IMR-90 (cell line): ENCODE measurements around the gene POLR3F. TPM values are rescaled to one million over a fixed set of nuclear protein-coding genes. Genes with fewer than 3 reads are reported as not detected.

ENCODE experiments used
- ATAC-seq: fragments of 200-7000 bp; cut with Tn5 transposase; 2 replicates; pipeline ENCODE4 v1.9.1; 2020; ENCODE audit warnings: low read depth, mild to moderate bottlenecking, moderate library complexity
- BruUV-seq: library from RNA; stranded (reverse); fragments of 400-500 nt; replicated peaks from 2 replicates; lab custom pipeline; 2021; lab: Mats Ljungman, UMichigan
- CTCF ChIA-PET: fragments of 300-600 bp; formaldehyde crosslinking; extraction: SDS; loops from one replicate; lab custom pipeline; 2021; ENCODE audit warnings: antibody characterized with exemption; lab: Yijun Ruan, JAX
- POLR2A ChIA-PET: fragments of 300-600 bp; sonication (Branson Sonifier 250); formaldehyde crosslinking; loops from one replicate; lab custom pipeline; 2022; ENCODE audit warnings: antibody characterized with exemption; ENCODE audit not compliant: unreplicated experiment; lab: Charles Lee
- DNase-seq: peaks from one replicate; pipeline ENCODE4 v3.0.0; 2013
- H2AFZ ChIP-seq: replicated peaks from 2 replicates; pipeline ENCODE3; 2013; ENCODE audit warnings: low read length, mild to moderate bottlenecking; ENCODE audit not compliant: poor library complexity
- H2AK5ac ChIP-seq: 2 replicates; pipeline ENCODE4 v1.6.1; 2013; ENCODE audit warnings: low read depth, low read length, inconsistent platforms
- H2AK9ac ChIP-seq: replicated peaks from 2 replicates; pipeline ENCODE3; 2013; ENCODE audit warnings: mild to moderate bottlenecking, low read depth, low read length, moderate library complexity; ENCODE audit not compliant: poor library complexity
- H2BK120ac ChIP-seq: 2 replicates; pipeline ENCODE4 v1.6.1; 2013; ENCODE audit warnings: low read depth, low read length, inconsistent platforms
- H2BK15ac ChIP-seq: 3 replicates; pipeline ENCODE4 v1.6.1; 2013; ENCODE audit warnings: low read depth, low read length, inconsistent platforms
- H2BK20ac ChIP-seq: 2 replicates; pipeline ENCODE4 v1.6.1; 2013; ENCODE audit warnings: low read depth, mild to moderate bottlenecking, inconsistent platforms, low read length, moderate library complexity
- H2BK5ac ChIP-seq: 2 replicates; pipeline ENCODE4 v1.6.1; 2013; ENCODE audit warnings: mild to moderate bottlenecking, low read depth, low read length, inconsistent platforms; ENCODE audit not compliant: poor library complexity, severe bottlenecking
- H3K14ac ChIP-seq: replicated peaks from 2 replicates; pipeline ENCODE4 v1.6.1; 2013; ENCODE audit warnings: low read depth, low read length, inconsistent platforms
- H3K18ac ChIP-seq: 2 replicates; pipeline ENCODE4 v1.6.1; 2013; ENCODE audit warnings: low read depth, low read length, control low read depth
- H3K23ac ChIP-seq: 2 replicates; pipeline ENCODE4 v1.6.1; 2013; ENCODE audit warnings: low read depth, low read length, inconsistent platforms
- H3K27ac ChIP-seq: 2 replicates; pipeline ENCODE4 v1.5.1; 2013; ENCODE audit warnings: mild to moderate bottlenecking, control low read depth, low read length; ENCODE audit not compliant: insufficient read depth
- H3K27me3 ChIP-seq: 2 replicates; pipeline ENCODE4 v1.6.1; 2013; ENCODE audit warnings: low read length; ENCODE audit not compliant: control insufficient read depth, insufficient read depth
- H3K36me3 ChIP-seq: 2 replicates; pipeline ENCODE4 v1.6.1; 2013; ENCODE audit warnings: low read length, mixed read lengths; ENCODE audit not compliant: control insufficient read depth, insufficient read depth
- H3K4ac ChIP-seq: 2 replicates; pipeline ENCODE4 v1.6.1; 2013; ENCODE audit warnings: low read depth, low read length, inconsistent platforms
- H3K4me1 ChIP-seq: 2 replicates; pipeline ENCODE4 v1.6.1; 2013; ENCODE audit warnings: low read length, mixed read lengths; ENCODE audit not compliant: control insufficient read depth, insufficient read depth
- H3K4me2 ChIP-seq: 2 replicates; pipeline ENCODE4 v1.6.1; 2013; ENCODE audit warnings: low read depth, mild to moderate bottlenecking, control low read depth, low read length, moderate library complexity
- H3K4me3 ChIP-seq: 2 replicates; pipeline ENCODE4 v1.5.1; 2013; ENCODE audit warnings: low read depth, mild to moderate bottlenecking, control low read depth, low read length, moderate library complexity; ENCODE audit not compliant: insufficient read depth
- H3K56ac ChIP-seq: 2 replicates; pipeline ENCODE4 v1.6.1; 2013; ENCODE audit warnings: low read length, inconsistent platforms; ENCODE audit not compliant: insufficient read depth; ENCODE audit errors: extremely low read depth
- H3K79me1 ChIP-seq, 2 experiments: 2 replicates each; pipeline ENCODE4 v1.6.1; 2013; ENCODE audit warnings: low read length in 2 of 2, inconsistent platforms in 1 of 2, low read depth in 1 of 2
- H3K9ac ChIP-seq: 2 replicates; pipeline ENCODE4 v1.6.1; 2013; ENCODE audit warnings: low read depth, low read length, control low read depth
- H3K9me1 ChIP-seq: 2 replicates; pipeline ENCODE4 v1.6.1; 2013; ENCODE audit warnings: low read length, inconsistent platforms; ENCODE audit not compliant: insufficient read depth
- H3K9me3 ChIP-seq: 2 replicates; pipeline ENCODE4 v1.6.1; 2013; ENCODE audit warnings: low read length; ENCODE audit not compliant: control insufficient read depth, insufficient read depth
- H4K20me1 ChIP-seq: 2 replicates; pipeline ENCODE4 v1.6.1; 2013; ENCODE audit warnings: low read length, inconsistent platforms; ENCODE audit not compliant: insufficient read depth
- H4K5ac ChIP-seq: 2 replicates; pipeline ENCODE4 v1.6.1; 2013; ENCODE audit warnings: mild to moderate bottlenecking, low read depth, low read length, control low read depth
- H4K8ac ChIP-seq, 2 experiments: 2 replicates each; pipeline ENCODE4 v1.6.1; 2013; ENCODE audit warnings: low read depth in 2 of 2, low read length in 2 of 2, control low read depth in 1 of 2, inconsistent platforms in 1 of 2
- H4K91ac ChIP-seq: 2 replicates; pipeline ENCODE4 v1.6.1; 2013; ENCODE audit warnings: low read depth, low read length, inconsistent platforms; ENCODE audit not compliant: insufficient read depth
- CEBPB ChIP-seq: IDR thresholded peaks from 2 replicates; pipeline ENCODE4 v1.6.1; 2012; ENCODE audit warnings: low read depth, low read length, improper control_type of control experiment
- CHD1 ChIP-seq: IDR thresholded peaks from 2 replicates; pipeline ENCODE4 v1.6.1; 2012; ENCODE audit warnings: low read depth, low read length, improper control_type of control experiment
- POLR2A ChIP-seq: IDR thresholded peaks from 2 replicates; pipeline ENCODE4 v1.6.1; 2012; ENCODE audit warnings: mild to moderate bottlenecking, low read depth, low read length
- WGBS, 2 experiments: methylation state at CpG; one replicate each; pipeline versions ENCODE4 v1.1.5 to v1.1.7; 2013; ENCODE audit warnings: missing lambda C conversion rate in 2 of 2; ENCODE audit not compliant: insufficient read length in 1 of 2; ENCODE audit errors: extremely low coverage in 2 of 2; 5-methylcytosine and 5-hydroxymethylcytosine counted together
- dilution Hi-C: fragments of 300-500 bp; cut with HindIII; formaldehyde crosslinking; loops from one replicate; pipeline ENCODE4 v1.14.3; 2018; ENCODE audit warnings: low sequenced_read_pairs; ENCODE audit not compliant: unreplicated experiment
- in situ Hi-C: fragments of 300-500 bp; cut with MboI; formaldehyde crosslinking; loops from 3 replicates; pipeline ENCODE4 v1.14.3; 2019; ENCODE audit warnings: low sequenced_read_pairs, inconsistent platforms, mixed read lengths
- intact Hi-C: fragments of 100-400 bp; cut with micrococcal nuclease; formaldehyde crosslinking; loops from 2 replicates; pipeline ENCODE4 v1.10.0; 2022
- polyA plus RNA-seq, 3 experiments: library from polyadenylated mRNA; depleted of rRNA; stranded (reverse); fragments of >200 nt; gene quantifications; 2 replicates each; pipeline ENCODE4 v1.2.3, GENCODE V29; 2012; ENCODE audit warnings: low replicate concordance in 1 of 3
- total RNA-seq: library from RNA; depleted of rRNA; stranded (reverse); fragments of >200 nt; gene quantifications from 2 replicates; pipeline ENCODE4 v1.2.3, GENCODE V29; 2012

The POLR3F gene
- total and polyA plus RNA-seq, 2 of the 4 experiments (the other 2 are of a cell fraction), result 5.7 to 7.2 TPM

GRCh38 chr20:18523066-18523465, 55.9 kb downstream of the POLR3F start:
- no peak overlapping the region for H2AK9ac ChIP-seq
- no peak overlapping the region for H3K18ac ChIP-seq
- H3K4me3 ChIP-seq, result no peak overlapping the region
- H3K4ac ChIP-seq, result no peak overlapping the region
- intact Hi-C loops (no loop called here), in situ Hi-C loops (no loop called here), dilution Hi-C loops (no loop called here)
- no TSS peak for BruUV-seq
- H3K9me3 ChIP-seq, result no peaks in the 10 kb centered on the region
- peaks cover 27% of the 10 kb centered on the region for H3K36me3 ChIP-seq
- no peak overlapping the region for H3K27ac ChIP-seq
- POLR2A ChIA-PET, result no interaction called here
- no peak overlapping the region for H3K9ac ChIP-seq
- H3K56ac ChIP-seq, result no peak overlapping the region
- peaks cover 2% of the 10 kb centered on the region for H3K4me1 ChIP-seq
- H2BK120ac ChIP-seq, result no peak overlapping the region
- H2BK5ac ChIP-seq, result no peak overlapping the region
- H4K5ac ChIP-seq, result no peak overlapping the region
- H4K8ac ChIP-seq, result no peak overlapping the region
- ATAC-seq, result no peak
- DNase-seq, result no peak
- H3K14ac ChIP-seq, result no peak overlapping the region
- 0 out of 2 replicates have a peak overlapping the region, but pooled peaks have one; percentile 49 for H3K23ac ChIP-seq
- no peak overlapping the region for H2BK20ac ChIP-seq
- H2BK15ac ChIP-seq, result peak overlapping the region; percentile 84; the same call in 1 of the 3 replicates
- H3K4me2 ChIP-seq, result no peak overlapping the region
- TF ChIP-seq POLR2A, result no peak
- TF ChIP-seq CHD1, result no peak
- TF ChIP-seq CEBPB, result no peak
- H3K27me3 ChIP-seq, result no peaks in the 10 kb centered on the region
- peak overlapping the region; percentile 26; the same call in 1 of the 2 replicates for H4K91ac ChIP-seq
- 100% methylated on average over 1 of the region's 2 CpGs; no CpG with 5 or more reads in 1 of the 2 experiments for WGBS, 2 experiments
- H3K9me1 ChIP-seq, result peaks cover 5% of the 10 kb centered on the region
- peak overlapping the region; percentile 28; the same call in 1 of the 2 replicates for H2AK5ac ChIP-seq
- H2AFZ ChIP-seq, result no peak overlapping the region
- CTCF ChIA-PET, result no interaction called here
- no peaks in the 10 kb centered on the region for H4K20me1 ChIP-seq
- H3K79me1 ChIP-seq, result peaks cover 5 to 13% of the 10 kb centered on the region in 2 experiments; a peak in 3 of 4 replicates
